HL-60/S4 treated with retinoic acid at 250 ng/mL for 4 days and 3 days (cell line): ENCODE data around the gene RASSF8.
"Not testable (repeated sequence)": the region's sequence is repeated elsewhere in the genome, so short reads cannot be mapped to it uniquely, and the experiment has no call there.

Source experiments
- in situ Hi-C: fragments of 300-500 bp; cut with MboI; formaldehyde crosslinking; loops from 2 replicates; pipeline ENCODE4 v1.7.0; 2022; ENCODE audit warnings: low sequenced_read_pairs

The RASSF8 gene

DNA sequence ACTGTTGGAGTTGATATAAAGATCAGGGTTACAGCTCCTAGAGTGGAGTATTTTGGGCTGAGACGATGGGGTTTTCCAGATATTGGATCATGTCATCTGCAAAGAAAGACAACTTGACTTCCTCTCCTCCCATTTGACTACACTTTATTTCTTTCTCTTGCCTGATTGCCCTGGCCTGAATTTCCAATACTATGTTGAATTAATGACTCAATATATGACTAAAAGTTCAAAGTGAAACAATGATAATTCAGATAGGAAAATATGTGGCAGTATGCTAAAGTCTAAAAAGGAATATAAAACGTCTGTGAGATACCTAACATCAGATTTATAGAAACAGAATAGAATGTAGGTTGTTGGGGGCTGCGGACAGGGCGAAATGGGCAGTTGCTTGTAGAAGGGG lies 94.2 kb downstream of the RASSF8 start:
- in situ Hi-C loops = no loop called here

DNA sequence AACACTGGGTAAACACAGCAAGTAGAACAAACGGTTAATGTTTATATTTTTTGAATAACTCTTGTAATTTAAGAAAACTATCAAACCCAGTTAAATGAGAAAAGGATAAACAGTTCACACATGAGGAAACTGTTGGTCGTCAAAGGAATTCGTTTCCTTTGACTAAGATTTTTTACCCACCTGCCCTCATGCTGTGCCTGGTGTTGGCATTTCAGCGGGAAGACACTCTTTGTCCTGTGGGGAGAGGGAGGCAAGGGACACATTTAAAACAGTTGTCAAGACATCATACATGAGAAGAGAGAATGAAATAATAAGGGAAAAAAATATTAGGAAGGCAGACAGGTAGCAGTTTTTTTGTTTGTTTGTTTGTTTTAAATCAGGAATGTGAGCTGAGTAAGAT lies 95.9 kb downstream of the RASSF8 start:
- in situ Hi-C loops = no loop called here

DNA sequence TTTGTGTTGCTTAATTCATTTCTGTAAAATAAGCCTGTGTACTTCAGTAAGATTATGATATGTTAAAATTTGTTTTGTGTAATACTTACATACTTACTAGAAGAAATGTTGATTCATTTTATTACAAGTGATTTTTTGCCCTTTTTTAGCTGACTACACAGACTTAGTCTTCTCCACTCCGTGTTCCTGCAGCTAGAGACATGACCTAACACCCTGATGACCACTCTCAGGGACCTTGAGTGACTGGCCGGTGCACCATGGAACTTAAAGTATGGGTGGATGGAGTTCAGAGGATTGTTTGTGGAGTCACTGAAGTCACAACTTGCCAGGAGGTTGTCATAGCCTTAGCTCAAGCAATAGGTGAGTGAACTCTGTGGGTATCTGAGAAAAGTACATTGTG lies 96.6 kb downstream of the RASSF8 start:
- in situ Hi-C loops = no loop called here

DNA sequence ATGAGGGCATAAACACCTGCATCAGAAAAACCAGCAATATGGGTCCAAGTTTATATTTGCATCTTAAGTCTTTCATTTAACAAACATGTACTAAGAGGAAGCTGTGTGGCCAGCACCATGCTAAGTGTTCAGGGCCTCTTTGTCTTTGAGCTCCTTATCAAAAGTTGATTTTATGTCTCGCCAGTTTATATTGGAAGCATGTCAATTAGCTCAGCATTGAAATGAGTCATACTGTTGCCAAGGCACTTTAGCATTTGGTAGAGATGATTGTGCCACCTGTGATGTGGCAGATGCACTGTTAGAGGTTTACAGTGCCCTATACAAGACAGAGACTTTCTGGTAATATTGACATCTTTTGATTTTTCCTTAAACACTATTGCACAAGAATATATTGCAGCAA lies 97.9 kb downstream of the RASSF8 start:
- in situ Hi-C loops = no loop called here

DNA sequence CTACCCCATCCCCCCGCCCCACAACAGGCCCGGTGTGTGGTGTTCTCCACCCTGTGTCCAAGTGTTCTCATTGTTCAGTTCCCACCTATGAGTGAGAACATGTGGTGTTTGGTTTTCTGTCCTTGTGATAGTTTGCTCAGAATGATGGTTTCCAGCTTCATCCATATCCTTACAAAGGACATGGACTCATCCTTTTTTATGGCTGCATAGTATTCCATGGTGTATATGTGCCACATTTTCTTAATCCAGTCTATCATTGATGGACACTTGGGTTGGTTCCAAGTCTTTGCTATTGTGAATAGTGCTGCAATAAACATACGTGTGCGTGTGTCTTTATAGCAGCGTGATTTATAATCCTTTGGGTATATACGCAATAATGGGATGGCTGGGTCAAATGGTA lies 98.8 kb downstream of the RASSF8 start:
- in situ Hi-C loops = not testable (repeated sequence)

DNA sequence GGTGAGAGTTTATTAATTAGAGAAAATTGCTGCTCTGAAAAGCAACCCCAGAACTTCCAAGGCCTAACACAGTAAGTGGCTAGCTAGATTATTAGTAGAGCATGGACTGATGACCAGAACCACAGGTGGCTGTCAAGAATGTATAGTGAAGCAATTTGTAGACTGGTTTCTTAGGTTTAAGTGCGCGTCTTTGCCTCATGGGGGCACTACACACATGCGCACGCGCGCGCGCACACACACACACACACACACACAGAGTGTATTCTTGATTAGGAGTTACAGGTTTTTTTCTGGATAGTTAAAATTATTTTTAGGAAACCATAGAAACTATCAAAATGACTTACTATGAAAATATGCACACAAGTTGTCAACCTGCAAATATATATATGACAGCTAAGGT lies 99.8 kb downstream of the RASSF8 start:
- in situ Hi-C loops = no loop called here

DNA sequence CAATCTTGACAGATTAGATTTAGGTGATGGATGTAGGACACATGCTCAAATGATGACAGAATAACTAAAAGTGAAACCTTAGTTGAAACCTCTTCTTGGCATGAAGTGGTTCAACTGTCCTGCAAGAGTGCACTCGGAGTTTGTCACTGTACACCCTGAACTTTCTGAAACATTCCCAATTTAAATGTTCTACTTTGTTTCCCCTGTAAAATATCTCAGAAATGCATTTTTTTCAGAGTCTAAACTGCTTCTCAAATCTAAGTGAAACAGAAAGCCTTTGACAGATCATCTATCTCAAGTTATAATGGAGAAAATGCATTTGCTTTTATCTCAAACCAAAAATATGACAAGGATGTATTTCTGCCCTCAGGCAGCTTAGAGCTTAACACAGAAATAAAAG lies 100.3 kb downstream of the RASSF8 start:
- in situ Hi-C loops = no loop called here

DNA sequence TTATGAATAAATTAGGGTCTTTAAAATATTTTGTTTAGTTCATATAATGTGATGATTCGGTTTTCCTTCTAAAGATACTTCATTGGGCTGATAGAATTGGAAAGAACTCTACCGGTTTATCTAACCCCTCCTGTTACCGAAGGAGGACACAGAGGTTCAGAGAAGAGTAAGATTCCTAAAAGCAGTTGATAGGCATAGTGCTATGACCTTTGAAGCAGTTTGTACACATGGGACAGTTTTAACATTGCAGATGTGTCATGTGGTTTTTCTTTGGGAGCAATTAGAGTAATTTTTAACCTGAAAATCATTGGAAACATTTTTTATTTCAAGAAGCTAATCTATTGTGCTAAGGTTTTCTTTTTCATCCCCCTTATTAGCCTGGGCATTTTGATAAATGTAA lies 103.5 kb downstream of the RASSF8 start:
- in situ Hi-C loops = no loop called here

DNA sequence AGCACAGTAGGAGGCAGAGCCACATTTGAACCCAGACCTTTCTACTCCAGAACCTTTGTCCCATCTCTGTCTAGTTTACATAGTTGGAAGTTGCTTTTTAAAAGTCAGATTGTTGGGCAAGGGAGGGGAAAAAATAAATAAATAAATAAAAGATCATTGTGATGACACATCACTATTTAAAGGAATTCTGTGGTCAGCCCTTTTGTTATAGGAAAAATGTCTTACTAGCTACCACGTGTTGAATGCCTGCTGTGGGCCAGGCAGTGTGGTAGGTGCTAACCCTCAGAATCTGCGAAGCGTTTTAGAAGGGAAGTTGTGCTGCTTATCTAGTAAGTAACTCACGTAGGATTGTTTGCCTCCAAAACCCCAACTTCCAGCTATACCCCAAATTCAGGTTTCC lies 104.1 kb downstream of the RASSF8 start:
- in situ Hi-C loops = no loop called here

DNA sequence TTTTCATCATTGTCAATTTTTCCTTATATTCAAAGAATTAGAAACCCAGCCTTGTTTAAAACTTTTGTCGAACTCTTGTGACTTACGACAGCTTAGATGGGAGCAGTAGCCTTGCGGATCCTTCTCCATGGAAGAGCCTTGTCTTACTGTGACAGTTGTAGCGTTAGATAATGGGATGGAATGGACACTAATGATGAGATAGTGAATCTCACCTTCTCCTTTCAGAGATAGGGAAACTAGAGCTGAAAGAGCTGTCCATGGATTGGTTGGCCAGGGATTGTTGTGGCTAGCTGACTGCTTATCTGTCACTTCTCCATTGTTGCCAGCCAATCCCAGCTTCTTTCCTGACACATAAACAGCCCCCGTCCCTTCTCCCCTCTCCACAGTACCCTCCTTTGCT lies 107.0 kb downstream of the RASSF8 start:
- in situ Hi-C loops = no loop called here

DNA sequence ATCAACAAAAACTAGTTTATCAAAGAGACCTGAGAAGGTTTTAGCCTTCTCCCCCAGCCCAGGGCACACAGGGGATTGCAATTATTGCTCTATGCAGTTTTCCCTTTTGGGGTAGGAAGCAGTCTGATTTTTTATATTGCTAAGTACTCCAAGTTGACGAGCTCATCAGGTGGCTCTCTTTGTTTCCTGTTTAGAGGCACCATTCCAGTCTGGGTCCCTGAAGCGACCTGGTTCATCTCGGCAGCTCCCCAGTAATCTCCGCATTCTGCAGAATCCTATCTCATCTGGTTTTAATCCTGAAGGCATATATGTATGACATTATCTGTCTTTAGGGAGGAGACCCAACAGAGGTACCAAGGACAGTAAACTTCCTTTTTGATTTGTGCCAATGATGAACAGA lies 110.0 kb downstream of the RASSF8 start:
- in situ Hi-C loops = no loop called here

DNA sequence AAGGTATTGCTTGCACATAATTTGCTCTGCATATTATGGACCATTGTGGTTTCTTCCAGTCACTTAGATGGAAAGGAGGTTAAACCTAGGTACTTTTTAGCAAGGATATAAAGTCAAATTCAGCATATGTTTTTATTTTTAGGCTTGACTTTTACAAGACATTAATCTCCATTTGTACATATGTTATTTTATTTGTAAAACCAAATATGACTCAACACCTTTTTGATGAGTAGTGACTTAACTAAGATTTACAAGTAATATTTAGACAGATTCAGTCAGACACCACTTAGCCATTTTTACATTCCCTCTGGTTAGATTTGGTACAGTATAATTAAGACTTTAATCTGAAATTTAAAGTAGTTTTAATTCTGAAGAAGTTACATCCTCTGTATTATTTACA lies 111.3 kb downstream of the RASSF8 start:
- in situ Hi-C loops = no loop called here

DNA sequence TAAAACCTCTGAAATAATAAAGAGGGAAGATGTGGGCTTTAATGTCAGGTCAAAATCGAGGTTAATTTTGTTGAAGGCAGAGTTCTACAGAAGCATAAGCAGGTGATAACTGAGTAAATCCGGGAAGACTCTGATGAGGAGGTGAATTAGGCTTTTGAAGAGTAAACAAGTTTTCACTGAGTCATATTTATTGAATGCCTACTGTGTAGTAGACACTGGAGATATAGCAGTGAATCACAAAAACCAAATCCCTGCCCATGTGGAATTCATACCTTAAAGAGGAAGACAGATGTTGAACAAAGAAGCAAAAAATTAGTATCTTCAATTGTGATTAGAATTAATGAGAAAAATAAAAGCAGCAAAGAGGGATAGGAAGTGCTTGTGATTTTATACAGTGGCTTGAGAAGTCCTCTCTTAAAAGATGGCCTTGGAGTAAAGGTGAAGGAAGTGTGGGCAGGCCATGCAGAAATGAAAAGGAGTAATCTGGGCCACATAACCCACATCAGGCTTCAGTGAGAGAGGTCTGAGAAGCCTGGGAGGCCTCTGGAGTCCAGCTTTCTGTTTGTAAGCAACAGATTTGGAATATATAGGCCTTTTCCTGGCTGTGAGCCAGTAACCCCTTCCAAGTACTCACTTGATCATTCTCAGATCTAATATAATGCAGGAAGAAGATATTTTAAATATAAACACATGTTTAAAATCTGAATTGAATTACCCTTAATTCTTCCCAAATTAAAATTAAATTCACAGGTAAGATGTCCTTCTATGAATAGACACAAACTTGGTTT lies 119.6 kb downstream of the RASSF8 start:
- in situ Hi-C loops = no loop called here

DNA sequence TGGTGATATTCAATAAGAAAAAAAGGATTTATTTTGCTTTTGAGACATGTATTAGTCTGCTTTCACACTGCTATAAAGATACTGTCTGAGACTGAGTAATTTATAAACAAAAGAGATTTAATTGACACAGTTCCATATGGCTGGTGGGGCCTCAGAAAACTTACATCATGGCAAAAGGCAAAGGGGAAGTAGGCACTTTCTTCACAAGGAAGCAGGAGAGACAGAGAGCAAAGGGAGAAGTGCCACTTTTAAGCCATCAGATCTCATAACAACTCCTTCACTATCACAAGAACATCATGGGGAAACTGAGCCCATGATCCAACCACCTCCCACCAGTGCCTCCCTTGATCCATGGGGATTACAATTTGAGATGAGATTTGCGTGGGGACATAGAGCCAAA lies 122.4 kb downstream of the RASSF8 start:
- in situ Hi-C loops = no loop called here

DNA sequence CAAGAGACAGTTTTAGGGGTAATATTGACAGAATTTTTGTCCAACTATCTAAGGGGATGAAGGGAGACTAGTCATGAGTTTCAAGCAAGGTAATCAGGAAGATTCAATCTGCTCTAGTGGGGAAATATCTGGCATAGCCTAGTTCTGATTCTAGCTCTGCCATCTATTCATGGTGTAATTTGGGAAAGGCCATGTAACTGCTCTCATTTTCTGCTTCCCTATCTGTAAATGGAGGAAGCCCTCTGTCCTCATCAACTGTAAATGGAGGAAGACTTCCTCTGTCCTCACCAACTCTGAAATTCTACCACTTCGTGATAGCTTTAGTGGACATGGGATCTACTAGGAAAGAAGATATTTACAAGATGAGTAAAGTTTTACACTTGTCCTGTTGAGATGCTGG lies 128.5 kb downstream of the RASSF8 start:
- in situ Hi-C loops = no loop called here

DNA sequence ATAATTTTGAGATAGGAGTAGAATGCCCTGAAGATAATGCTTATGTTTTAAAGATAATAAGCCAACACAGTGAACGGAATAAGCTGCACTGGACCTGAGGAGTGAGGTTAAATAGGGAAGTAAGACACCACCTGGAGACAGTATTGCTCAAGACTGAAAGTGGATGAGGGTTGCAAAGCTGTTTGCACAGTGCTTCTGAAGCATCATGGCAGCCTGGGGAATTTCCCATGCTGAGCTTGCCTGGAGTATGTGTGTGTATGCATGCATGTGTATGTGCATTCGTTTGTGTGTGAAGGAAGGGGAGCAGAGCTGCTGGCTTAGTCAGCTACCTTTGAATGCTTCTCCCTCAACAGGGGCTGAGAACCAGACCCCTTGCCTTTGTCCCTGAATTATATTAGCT lies 130.5 kb downstream of the RASSF8 start:
- in situ Hi-C loops = no loop called here

DNA sequence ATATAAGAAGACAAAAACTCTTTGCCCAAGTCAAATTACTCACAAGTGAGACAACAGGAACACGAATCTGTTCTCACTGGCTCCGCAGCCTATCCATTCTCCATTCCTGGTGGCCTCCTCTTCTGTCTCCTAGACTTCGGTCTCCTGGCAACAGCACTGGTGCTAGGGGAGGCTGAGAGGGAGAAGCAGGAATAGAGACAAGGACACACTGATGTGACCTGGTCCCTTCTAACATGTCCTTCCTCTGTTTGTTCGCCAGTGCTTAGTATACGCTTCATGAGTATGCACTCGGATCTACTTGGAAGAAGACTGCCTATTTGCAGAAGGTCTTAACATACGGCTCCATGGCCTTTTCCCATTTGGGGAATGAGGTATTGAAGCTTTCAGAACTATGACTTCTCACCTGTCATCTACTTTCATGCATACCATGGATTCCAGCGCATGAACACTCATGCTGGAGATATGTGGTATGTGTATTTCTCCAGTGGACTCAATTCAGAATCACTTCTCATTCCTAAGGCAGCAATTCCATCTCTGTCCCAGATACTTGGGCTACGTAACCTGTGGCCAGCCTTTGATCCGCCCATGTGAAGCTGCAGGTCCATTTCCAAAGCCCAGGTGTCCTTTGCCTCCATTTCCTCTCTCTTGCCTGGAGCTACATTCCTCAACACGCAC lies 132.5 kb downstream of the RASSF8 start:
- in situ Hi-C loops = no loop called here

DNA sequence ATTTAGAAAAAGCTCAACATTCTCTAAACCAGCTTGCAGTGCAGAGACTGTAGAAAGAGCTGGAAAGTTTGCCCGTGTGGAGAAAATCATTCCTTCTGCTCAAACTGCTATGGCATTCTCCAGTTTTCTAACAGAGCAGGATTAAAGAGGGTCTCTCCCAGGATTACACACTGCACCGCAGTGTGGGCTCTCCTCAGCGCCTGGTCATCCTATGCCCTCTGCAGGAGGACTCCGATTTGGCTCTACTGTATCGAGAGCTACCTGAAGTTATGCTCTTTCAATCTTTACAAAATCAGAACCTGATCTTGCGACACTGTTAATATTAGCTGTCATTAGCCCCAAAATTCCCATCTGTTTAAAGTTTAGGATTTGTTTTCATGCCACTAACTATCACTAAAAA lies 133.3 kb downstream of the RASSF8 start:
- in situ Hi-C loops = no loop called here

DNA sequence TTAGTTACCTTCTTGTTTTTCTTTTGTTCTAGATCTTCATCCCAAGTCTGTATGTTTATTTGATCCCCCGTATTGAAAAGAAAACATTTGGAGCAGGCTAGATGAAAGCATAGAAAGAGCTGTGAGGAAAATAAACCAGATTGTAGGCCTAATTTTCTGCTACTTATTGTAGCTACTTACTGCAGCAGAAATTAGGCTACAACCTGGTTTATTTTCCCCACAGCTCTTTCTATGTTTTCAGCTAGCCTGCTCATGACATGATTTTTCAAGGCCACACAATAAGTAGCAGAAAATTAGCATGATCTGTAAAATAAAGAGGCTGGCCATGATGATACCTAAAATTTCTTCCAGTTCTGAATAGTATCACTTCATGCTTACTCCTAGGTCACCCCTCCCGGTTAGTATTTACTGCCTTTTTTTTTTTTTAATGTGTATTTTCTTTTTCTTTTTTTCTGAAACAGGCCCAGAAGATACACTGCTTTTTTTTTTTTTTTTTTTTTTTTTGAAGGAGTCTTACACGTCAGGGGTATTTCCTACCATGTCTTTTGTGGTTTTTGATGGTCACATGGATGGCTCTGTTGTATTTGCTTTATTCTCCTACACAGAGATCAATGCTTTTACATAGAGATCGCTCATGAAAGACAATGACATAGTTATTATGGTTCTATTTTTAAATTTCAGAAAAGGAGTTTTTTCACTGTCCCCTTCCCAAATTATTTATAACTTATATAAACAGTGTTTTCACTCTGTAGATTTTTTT lies 134.0 kb downstream of the RASSF8 start:
- in situ Hi-C loops = no loop called here

DNA sequence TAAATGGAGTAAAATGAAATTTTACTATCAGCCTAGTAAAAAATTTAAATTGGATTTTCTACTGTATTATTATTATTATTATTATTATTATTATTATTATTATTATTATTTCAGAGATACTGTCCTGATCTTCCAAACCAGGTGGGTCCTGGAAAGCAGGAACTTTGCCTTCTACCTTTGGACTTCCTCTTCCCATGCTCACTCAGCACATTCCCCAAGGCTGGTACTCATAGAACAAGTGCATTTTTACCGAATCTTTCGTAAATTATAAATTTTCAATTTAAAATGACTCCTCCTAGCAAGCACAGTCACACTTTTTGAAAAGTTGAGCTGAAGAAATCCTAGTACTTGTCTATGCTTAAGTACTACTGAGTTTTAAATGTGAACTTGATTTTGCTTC lies 136.7 kb downstream of the RASSF8 start:
- in situ Hi-C loops = no loop called here

DNA sequence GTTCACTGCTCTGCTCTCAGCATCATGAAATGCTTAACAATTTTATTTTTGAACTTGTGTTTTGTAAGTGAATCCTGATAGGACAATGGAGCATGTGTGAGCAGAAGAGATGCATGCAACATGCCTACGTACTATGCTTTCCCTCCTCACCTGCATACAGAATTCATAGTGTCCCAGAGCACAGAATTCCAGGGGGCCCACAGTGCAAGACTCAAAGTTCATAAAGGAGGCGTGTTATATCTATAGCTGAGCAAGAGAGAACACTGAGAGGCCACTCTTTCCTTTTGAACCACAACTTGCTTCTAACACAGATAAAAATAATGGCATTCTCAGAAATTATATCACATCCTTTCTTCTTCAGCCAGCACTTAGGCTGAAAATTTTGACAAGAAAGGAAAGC lies 137.6 kb downstream of the RASSF8 start:
- in situ Hi-C loops = no loop called here
